Measurements from ENCODE around the gene INSIG1.
A peak's percentile ranks its signal among the peaks of the same experiment; 100 is the strongest.

The INSIG1 gene

DNA sequence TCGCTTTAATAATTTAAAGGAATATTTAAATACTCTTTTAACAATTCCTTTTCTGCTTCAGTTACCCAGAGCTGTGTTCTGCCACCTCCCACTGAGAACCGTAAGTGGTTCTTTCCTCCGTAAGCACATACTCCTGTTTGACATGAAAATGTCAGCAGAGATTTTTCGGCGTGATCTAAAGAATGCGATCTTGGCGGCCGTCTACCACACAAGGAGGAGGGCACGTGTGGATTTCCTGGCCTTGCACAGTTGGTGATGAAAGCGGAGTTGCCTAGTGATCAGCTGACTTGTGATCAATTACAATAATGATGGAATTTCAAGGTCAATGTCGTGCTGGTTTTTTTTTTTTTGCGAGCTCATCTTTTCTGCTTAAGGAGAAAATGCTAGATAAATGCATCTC, 35.6 kb upstream of the INSIG1 start:
- H3K4ac ChIP-seq (ENCODE audit: low read depth, low read length) = no peak overlapping the region
- no peak overlapping the region for H2BK120ac ChIP-seq (ENCODE audit: low read depth, low read length)
- H3K56ac ChIP-seq (ENCODE audit: low read length) = no peak overlapping the region
- H3K9ac ChIP-seq (ENCODE audit: low read length) = no peak overlapping the region
- H3K4me3 ChIP-seq (ENCODE audit: low read length) = no peak overlapping the region
- H3K4me1 ChIP-seq (ENCODE audit: control insufficient read depth, low read depth, low read length) = no peaks in the 10 kb centered on the region
- no peak overlapping the region for H3K4me2 ChIP-seq (ENCODE audit: low read length)
- WGBS (ENCODE audit: extremely low coverage, insufficient coverage, low lambda C conversion rate) = 100% methylated on average over 1 of the region's 12 CpGs
- no peak overlapping the region for H2BK15ac ChIP-seq (replicated peaks; ENCODE audit: low read depth)
- no peak overlapping the region for H2BK5ac ChIP-seq (ENCODE audit: low read length)
- no peak for DNase-seq
- no peak overlapping the region for H3K18ac ChIP-seq (ENCODE audit: low read length)
- H3K27me3 ChIP-seq (ENCODE audit: insufficient read depth, low read length, poor library complexity) = no peaks in the 10 kb centered on the region
- H3K79me1 ChIP-seq (ENCODE audit: low read length) = no peaks in the 10 kb centered on the region
- no peaks in the 10 kb centered on the region for H3K79me2 ChIP-seq (ENCODE audit: control insufficient read depth, insufficient read depth, low read length)
- H4K5ac ChIP-seq (ENCODE audit: low read length) = no peak overlapping the region
- H3K23ac ChIP-seq (ENCODE audit: low read length) = no peak overlapping the region
- no peaks in the 10 kb centered on the region for H3K36me3 ChIP-seq (ENCODE audit: control insufficient read depth, insufficient read depth, low read length)
- H2AK5ac ChIP-seq (ENCODE audit: low read length) = no peak overlapping the region
- no peak overlapping the region for H4K8ac ChIP-seq (ENCODE audit: low read depth, low read length)
- no peak overlapping the region for H3K27ac ChIP-seq (ENCODE audit: low read depth, low read length)

DNA sequence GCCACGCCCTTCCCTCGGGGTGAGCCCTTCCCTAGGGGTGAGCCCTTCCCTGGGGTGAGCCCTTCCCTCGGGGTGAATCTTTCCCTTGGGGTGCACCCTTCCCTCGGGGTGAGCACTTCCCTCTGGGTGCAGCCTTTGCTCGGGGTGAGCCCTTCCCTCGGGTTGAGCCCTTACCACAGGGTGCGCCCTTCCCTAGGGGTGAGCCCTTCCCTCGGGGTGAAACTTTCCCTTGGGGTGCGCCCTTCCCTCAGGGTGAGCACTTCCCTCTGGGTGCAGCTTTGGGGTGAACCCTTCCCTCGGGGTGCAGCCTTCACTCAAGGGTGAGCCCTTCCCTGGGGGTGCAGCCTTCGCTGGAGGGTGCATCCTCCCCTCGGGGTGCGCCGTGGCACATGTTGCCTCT, 34.6 kb upstream of the INSIG1 start:
- Histone ChIP-seq H3K18ac (ENCODE audit: low read length) (no peak overlapping the region), H3K4me3 (ENCODE audit: low read length) (no peak overlapping the region), H3K23ac (ENCODE audit: low read length) (no peak overlapping the region), H3K9ac (ENCODE audit: low read length) (no peak overlapping the region), H3K4me1 (ENCODE audit: control insufficient read depth, low read depth, low read length) (no peaks in the 10 kb centered on the region), H4K8ac (ENCODE audit: low read depth, low read length) (no peak overlapping the region), H3K56ac (ENCODE audit: low read length) (no peak overlapping the region), H3K36me3 (ENCODE audit: control insufficient read depth, insufficient read depth, low read length) (no peaks in the 10 kb centered on the region), H3K4me2 (ENCODE audit: low read length) (no peak overlapping the region), H2BK5ac (ENCODE audit: low read length) (no peak overlapping the region), H2AK5ac (ENCODE audit: low read length) (no peak overlapping the region), H3K79me2 (ENCODE audit: control insufficient read depth, insufficient read depth, low read length) (no peaks in the 10 kb centered on the region), H4K5ac (ENCODE audit: low read length) (no peak overlapping the region), H3K4ac (ENCODE audit: low read depth, low read length) (no peak overlapping the region), H2BK15ac (replicated peaks; ENCODE audit: low read depth) (no peak overlapping the region), H3K27ac (ENCODE audit: low read depth, low read length) (no peak overlapping the region), H3K79me1 (ENCODE audit: low read length) (no peaks in the 10 kb centered on the region), H2BK120ac (ENCODE audit: low read depth, low read length) (no peak overlapping the region), H3K27me3 (ENCODE audit: insufficient read depth, low read length, poor library complexity) (no peaks in the 10 kb centered on the region)
- WGBS (ENCODE audit: extremely low coverage, insufficient coverage, low lambda C conversion rate) = no CpG with 5 or more reads among the region's 14 CpGs
- DNase-seq = no peak

DNA sequence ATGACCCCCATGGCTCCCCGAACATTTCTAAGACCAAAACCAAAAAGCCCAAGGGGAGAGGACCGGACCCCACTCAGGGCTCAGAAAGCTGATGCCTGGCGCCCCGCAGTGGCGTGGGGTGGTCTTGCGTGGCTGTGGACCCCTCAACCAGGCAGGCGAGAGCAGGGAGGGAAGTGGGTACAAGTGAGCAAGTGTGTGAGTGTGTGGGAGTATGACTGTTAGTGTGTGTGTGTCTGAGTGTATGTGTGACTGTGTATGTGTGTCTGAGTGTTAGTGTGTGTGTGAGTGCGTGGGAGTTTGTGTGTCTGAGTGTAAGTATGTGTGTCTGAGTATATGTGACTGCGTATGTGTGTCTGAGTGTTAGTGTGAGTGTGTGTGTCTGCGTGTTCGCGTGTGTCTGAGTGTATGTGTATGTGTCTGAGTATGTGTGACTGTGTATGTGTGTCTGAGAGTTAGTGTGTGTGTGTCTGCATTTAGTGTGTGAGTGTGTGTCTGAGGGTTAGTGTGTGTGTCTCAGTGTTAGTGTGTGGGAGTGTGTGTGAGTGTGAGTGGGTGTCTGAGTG, 34.0 kb upstream of the INSIG1 start:
- Histone ChIP-seq H4K8ac (ENCODE audit: low read depth, low read length) (no peak overlapping the region), H3K4me1 (ENCODE audit: control insufficient read depth, low read depth, low read length) (no peaks in the 10 kb centered on the region), H3K9ac (ENCODE audit: low read length) (no peak overlapping the region), H4K5ac (ENCODE audit: low read length) (no peak overlapping the region), H3K18ac (ENCODE audit: low read length) (no peak overlapping the region), H3K56ac (ENCODE audit: low read length) (no peak overlapping the region), H3K4me2 (ENCODE audit: low read length) (no peak overlapping the region), H2AK5ac (ENCODE audit: low read length) (no peak overlapping the region), H3K23ac (ENCODE audit: low read length) (peak overlapping the region; percentile 89), H3K4ac (ENCODE audit: low read depth, low read length) (no peak overlapping the region), H3K79me1 (ENCODE audit: low read length) (no peaks in the 10 kb centered on the region), H3K4me3 (ENCODE audit: low read length) (no peak overlapping the region), H3K36me3 (ENCODE audit: control insufficient read depth, insufficient read depth, low read length) (no peaks in the 10 kb centered on the region), H2BK5ac (ENCODE audit: low read length) (no peak overlapping the region), H2BK120ac (ENCODE audit: low read depth, low read length) (no peak overlapping the region), H3K27me3 (ENCODE audit: insufficient read depth, low read length, poor library complexity) (no peaks in the 10 kb centered on the region), H3K79me2 (ENCODE audit: control insufficient read depth, insufficient read depth, low read length) (no peaks in the 10 kb centered on the region), H3K27ac (ENCODE audit: low read depth, low read length) (no peak overlapping the region), H2BK15ac (replicated peaks; ENCODE audit: low read depth) (no peak overlapping the region)
- WGBS (ENCODE audit: extremely low coverage, insufficient coverage, low lambda C conversion rate) = 100% methylated on average over 1 of the region's 12 CpGs
- DNase-seq = no peak

DNA sequence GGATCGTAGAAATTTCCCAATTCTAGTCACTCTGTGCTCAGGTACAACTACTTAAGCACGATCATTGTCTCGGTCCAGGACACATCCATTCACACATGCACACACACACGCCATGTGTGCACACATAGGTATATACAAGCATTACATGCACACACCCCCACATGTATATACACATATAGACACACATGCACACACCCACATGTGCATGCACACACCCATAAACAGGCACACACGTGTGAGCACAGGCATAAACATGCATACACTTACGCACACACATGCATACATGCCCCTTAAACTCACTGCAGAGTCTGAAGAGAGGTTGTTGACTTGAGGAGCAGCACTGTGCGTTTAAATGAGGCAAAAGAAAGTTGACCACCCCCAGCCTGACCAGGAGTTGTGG, 32.5 kb upstream of the INSIG1 start:
- Histone ChIP-seq H2AK5ac (ENCODE audit: low read length) (no peak overlapping the region), H3K27ac (ENCODE audit: low read depth, low read length) (no peak overlapping the region), H3K79me1 (ENCODE audit: low read length) (no peaks in the 10 kb centered on the region), H4K8ac (ENCODE audit: low read depth, low read length) (no peak overlapping the region), H2BK15ac (replicated peaks; ENCODE audit: low read depth) (no peak overlapping the region), H3K56ac (ENCODE audit: low read length) (no peak overlapping the region), H3K79me2 (ENCODE audit: control insufficient read depth, insufficient read depth, low read length) (no peaks in the 10 kb centered on the region), H3K36me3 (ENCODE audit: control insufficient read depth, insufficient read depth, low read length) (no peaks in the 10 kb centered on the region), H3K4me1 (ENCODE audit: control insufficient read depth, low read depth, low read length) (no peaks in the 10 kb centered on the region), H2BK120ac (ENCODE audit: low read depth, low read length) (no peak overlapping the region), H2BK5ac (ENCODE audit: low read length) (no peak overlapping the region), H3K18ac (ENCODE audit: low read length) (no peak overlapping the region), H3K23ac (ENCODE audit: low read length) (no peak overlapping the region), H4K5ac (ENCODE audit: low read length) (no peak overlapping the region), H3K4ac (ENCODE audit: low read depth, low read length) (no peak overlapping the region), H3K4me2 (ENCODE audit: low read length) (no peak overlapping the region), H3K9ac (ENCODE audit: low read length) (no peak overlapping the region), H3K27me3 (ENCODE audit: insufficient read depth, low read length, poor library complexity) (no peaks in the 10 kb centered on the region), H3K4me3 (ENCODE audit: low read length) (no peak overlapping the region)
- WGBS (ENCODE audit: extremely low coverage, insufficient coverage, low lambda C conversion rate) = no CpG with 5 or more reads among the region's 7 CpGs
- DNase-seq = no peak

DNA sequence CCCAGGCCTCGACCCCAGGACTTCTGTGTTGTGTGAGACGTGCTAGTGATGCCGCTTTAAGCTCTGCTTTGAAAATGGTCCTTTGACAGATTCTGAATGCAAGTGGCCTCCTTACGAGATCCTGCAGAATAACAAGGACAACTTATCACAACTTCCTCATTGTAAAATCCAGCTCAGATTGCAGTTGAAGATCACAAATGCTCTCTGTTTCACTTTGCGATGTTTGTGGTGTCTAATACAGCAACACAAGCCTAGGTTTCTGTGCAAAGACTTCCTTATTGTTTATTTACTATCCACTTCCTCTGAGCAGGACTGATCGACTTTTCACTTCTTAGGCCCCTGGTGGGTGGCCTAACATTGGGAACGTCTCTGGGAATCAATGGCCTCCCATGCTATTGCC, 31.7 kb upstream of the INSIG1 start:
- no CpG with 5 or more reads among the region's 7 CpGs for WGBS (ENCODE audit: extremely low coverage, insufficient coverage, low lambda C conversion rate)

DNA sequence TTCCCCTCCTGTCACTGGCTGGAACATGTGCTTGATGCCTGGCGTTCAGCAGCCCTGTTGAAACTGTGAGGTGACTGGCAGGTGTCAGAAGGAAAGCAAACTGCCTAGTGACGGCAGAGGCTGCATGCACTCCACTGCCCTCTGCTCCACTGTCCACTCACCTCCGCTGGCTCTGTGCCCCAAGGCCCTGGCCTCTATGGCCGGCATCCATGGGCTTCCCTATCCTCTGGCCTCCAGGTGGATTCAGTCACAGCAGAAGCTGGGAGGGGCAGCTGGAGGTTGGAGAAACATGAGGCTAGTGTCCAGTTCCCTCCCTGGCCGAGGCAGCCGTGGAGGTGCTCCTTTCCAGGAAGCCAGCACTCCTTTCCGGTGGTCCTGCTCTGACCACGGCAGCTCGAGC, 31.2 kb upstream of the INSIG1 start:
- Histone ChIP-seq H3K23ac (ENCODE audit: low read length) (no peak overlapping the region), H3K4me1 (ENCODE audit: control insufficient read depth, low read depth, low read length) (no peaks in the 10 kb centered on the region), H3K4me3 (ENCODE audit: low read length) (no peak overlapping the region), H3K4ac (ENCODE audit: low read depth, low read length) (no peak overlapping the region), H3K18ac (ENCODE audit: low read length) (no peak overlapping the region), H3K56ac (ENCODE audit: low read length) (no peak overlapping the region), H2AK5ac (ENCODE audit: low read length) (no peak overlapping the region), H2BK15ac (replicated peaks; ENCODE audit: low read depth) (no peak overlapping the region), H3K4me2 (ENCODE audit: low read length) (no peak overlapping the region), H2BK5ac (ENCODE audit: low read length) (no peak overlapping the region), H3K27me3 (ENCODE audit: insufficient read depth, low read length, poor library complexity) (no peaks in the 10 kb centered on the region), H3K9ac (ENCODE audit: low read length) (no peak overlapping the region), H4K8ac (ENCODE audit: low read depth, low read length) (no peak overlapping the region), H4K5ac (ENCODE audit: low read length) (no peak overlapping the region), H3K36me3 (ENCODE audit: control insufficient read depth, insufficient read depth, low read length) (no peaks in the 10 kb centered on the region), H3K79me2 (ENCODE audit: control insufficient read depth, insufficient read depth, low read length) (no peaks in the 10 kb centered on the region), H3K79me1 (ENCODE audit: low read length) (no peaks in the 10 kb centered on the region), H2BK120ac (ENCODE audit: low read depth, low read length) (no peak overlapping the region), H3K27ac (ENCODE audit: low read depth, low read length) (no peak overlapping the region)
- DNase-seq = no peak
- no CpG with 5 or more reads among the region's 9 CpGs for WGBS (ENCODE audit: extremely low coverage, insufficient coverage, low lambda C conversion rate)

More for the DNA sequence above, 31.7 kb upstream of the INSIG1 start:
- Histone ChIP-seq H3K9ac (ENCODE audit: low read length) (no peak overlapping the region), H3K23ac (ENCODE audit: low read length) (no peak overlapping the region), H3K4me1 (ENCODE audit: control insufficient read depth, low read depth, low read length) (no peaks in the 10 kb centered on the region), H2BK120ac (ENCODE audit: low read depth, low read length) (no peak overlapping the region), H2BK5ac (ENCODE audit: low read length) (no peak overlapping the region), H3K27me3 (ENCODE audit: insufficient read depth, low read length, poor library complexity) (no peaks in the 10 kb centered on the region), H3K36me3 (ENCODE audit: control insufficient read depth, insufficient read depth, low read length) (no peaks in the 10 kb centered on the region), H4K8ac (ENCODE audit: low read depth, low read length) (no peak overlapping the region), H3K27ac (ENCODE audit: low read depth, low read length) (no peak overlapping the region), H4K5ac (ENCODE audit: low read length) (no peak overlapping the region), H3K79me1 (ENCODE audit: low read length) (no peaks in the 10 kb centered on the region), H3K4me3 (ENCODE audit: low read length) (no peak overlapping the region), H2BK15ac (replicated peaks; ENCODE audit: low read depth) (no peak overlapping the region), H3K18ac (ENCODE audit: low read length) (no peak overlapping the region), H3K4ac (ENCODE audit: low read depth, low read length) (no peak overlapping the region), H3K79me2 (ENCODE audit: control insufficient read depth, insufficient read depth, low read length) (no peaks in the 10 kb centered on the region), H3K4me2 (ENCODE audit: low read length) (no peak overlapping the region), H2AK5ac (ENCODE audit: low read length) (no peak overlapping the region), H3K56ac (ENCODE audit: low read length) (no peak overlapping the region)
- no peak for DNase-seq

Measured in mesendoderm (in vitro differentiated cells).